NCI-H69 (cell line): ENCODE results near the gene GNA14.
"Not testable (repeated sequence)": the region's sequence is repeated elsewhere in the genome, so short reads cannot be mapped to it uniquely, and the experiment has no call there.

Experiments used
- DNase-seq: peaks from one replicate; lab custom pipeline; 2025; lab: John Stamatoyannopoulos, UW

The GNA14 gene

GRCh38 chr9:77648234-77649108, at the start of gene GNA14:
TSS of gene GNA14 (minus strand) at chr9:77648322. CDS start at chr9:77647793, 529 bp downstream.
- peak; percentile 70 for DNase-seq

DNA sequence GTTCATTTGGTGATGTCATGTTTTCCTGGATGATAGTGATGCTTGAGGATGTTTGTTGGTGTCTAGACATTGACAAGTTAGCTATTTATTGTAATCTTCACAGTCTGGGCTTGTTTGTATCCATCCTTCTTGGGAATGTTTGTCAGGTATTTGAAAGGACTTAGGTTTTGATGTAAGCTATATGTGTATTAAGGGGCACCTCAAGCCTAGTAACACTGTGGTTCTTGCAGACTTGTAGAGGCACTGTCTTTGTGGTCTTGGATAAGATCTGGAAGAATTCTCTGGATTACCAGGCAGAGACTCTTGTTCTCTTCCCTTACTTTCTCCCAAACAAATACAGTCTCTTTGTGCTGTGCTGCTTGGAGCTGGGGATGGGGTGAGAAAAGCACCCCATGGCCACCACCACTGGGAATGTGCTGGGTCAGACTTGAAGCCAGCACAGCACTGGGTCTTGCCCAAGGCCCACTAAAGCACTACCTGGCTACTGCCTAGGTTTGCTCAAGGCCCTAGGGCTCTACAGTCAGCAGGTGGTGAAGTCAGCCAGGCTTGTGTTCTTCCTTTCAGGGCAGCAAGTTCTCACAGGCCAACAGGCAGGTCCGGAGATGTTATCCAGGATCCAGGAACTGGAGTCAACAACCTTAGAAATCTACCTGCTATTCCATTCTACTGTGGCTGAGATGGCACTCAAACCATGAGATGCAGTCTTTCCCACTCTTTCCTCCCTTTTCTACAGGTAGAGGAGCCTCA, 49.3 kb upstream of the GNA14 start:
- no peak for DNase-seq

DNA sequence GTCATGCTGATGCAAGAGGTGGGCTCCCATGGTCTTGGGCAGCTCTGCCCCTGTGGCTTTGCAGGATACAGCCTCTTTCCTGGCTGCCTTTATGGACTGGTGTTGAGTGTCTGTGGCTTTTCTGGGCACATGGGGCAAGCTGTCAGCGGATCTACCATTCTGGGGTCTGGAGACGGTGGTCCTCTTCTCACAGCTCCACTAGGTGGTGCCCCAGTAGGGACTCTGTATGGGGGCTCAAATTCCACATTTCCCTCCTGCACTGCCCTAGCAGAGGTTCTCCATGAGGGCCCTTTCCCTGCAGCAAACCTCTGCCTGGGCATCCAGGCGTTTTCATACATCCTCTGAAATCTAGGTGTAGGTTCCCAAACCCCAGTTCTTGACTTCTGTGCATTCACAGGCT, 42.6 kb upstream of the GNA14 start:
- DNase-seq = not testable (repeated sequence)

- not testable (repeated sequence) for DNase-seq
These were observed 42.0 kb upstream of the GNA14 start for GRCh38 chr9:77690119-77690518.

DNA sequence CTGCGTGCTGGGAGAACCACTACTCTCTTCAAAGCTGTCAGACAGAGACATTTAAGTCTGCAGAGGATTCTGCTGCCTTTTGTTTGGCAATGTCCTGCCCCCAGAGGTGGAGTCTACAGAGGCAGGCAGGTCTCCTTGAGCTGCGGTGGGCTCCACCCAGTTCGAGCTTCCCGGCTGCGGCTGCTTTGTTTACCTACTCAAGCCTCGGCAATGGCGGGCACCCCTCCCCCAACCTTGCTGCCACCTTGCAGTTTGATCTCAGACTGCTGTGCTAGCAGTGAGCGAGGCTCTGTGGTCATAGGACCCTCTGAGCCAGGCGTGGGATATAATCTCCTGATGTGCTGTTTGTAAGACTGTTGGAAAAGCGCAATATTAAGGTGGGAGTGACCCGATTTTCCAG, 39.6 kb upstream of the GNA14 start:
- peak; percentile 68 for DNase-seq

DNA sequence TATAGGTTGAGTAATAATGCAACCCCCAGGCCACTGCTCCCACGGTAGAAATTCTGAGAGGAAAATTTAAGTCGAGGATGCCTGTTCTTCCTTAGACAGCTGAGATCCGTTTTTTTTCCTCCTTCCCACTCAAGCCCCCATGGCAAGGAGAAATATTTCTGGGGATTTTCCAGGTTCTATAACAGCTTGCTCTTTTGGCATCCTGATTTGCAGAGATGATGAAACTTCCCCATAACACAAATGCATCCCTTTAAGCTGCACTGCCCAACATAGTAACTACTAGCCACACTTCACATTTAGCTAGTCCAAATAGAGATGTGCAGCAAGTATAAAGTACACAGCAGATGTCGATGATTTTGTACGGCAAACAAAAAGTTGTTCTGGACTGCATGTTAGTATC, 32.5 kb upstream of the GNA14 start:
- DNase-seq = no peak

- no peak for DNase-seq
These were observed 31.7 kb upstream of the GNA14 start for GRCh38 chr9:77679661-77680368.

GRCh38 chr9:77679088-77679487, 31.0 kb upstream of the GNA14 start:
- no peak for DNase-seq

DNA sequence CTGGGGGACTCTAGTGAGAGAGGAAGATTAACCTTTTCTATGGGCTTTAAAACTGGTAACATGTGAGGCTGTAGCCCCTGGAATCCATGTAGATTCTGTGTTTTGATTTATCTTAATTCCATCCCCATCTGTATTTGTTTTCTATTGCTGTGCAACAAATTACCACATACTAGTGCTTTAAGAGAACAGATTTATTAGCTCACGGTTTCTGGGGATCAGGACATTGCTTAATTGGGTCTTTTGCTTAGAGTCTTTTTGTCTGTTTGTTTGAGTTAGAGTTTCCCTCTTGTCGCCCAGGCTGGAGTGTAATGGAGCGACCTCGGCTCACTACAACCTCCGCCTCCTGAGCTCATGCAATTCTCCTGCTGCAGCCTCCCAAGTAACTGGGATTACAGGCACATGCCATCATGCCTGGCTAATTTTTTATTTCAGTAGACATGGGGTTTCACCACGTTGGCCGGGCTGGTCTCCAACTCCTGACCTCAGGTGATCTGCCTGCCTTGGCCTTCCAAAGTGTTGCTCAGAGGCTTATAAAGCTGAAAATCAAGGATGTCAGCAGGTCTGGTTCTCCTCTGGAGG, 29.9 kb upstream of the GNA14 start:
- no peak for DNase-seq

DNA sequence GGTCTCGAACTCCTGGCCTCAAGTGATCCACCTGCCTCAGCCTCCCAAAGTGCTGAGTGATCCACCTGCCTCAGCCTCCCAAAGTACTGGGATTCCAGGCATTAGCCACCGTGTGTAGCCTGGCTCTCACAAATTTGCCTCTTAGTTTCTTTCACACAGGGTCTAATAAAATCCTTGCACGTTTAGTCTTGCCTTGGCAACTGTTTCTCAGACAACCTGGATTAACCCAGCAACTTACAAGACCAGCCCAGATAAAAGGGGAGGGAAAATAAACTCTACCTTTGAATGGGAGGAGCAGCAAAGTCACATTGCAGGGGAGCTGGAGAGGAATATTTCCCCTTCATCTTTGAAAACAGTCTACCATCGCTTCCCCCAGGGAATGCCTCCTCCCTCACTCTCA, 29.3 kb upstream of the GNA14 start:
- no peak for DNase-seq

GRCh38 chr9:77673941-77674791, 26.0 kb upstream of the GNA14 start:
- DNase-seq = peak; percentile 13

DNA sequence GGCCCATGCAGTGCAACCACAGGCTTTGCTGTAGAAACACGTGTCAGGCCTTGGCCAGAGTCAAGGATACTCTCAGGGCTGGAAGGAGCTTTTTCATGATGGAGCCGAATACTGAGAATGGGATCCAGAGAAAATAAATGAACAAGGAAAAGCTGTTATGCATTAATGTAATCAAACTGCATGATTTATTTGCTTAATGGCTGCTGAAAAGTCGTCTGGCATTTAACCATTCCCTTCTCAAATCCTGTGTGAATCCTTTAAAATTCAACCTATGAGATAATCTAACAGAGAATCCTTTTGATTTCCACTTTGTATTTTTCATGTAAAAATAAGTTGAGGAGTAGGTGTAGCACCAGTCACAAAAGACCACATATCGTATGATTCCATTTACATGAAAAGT, 24.1 kb upstream of the GNA14 start:
- no peak for DNase-seq

DNA sequence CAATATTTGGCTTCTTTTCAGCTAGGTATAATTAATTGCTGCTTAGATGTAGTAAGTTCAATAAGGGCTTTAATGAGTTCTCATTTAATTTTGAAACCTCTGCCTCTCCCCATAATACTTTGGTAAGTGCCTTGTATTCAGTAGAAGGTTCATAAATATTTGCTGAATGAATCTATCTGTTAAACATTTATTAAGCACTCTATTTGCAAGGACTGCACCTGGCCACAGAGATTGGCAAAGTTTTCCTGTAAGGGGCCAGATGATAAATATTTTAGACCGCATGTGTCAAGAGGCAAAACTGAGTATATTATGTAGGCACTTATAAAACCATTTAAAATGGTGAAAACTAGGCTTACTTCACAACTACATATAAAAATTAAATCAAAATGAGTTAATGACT, 19.0 kb upstream of the GNA14 start:
- DNase-seq = no peak

DNA sequence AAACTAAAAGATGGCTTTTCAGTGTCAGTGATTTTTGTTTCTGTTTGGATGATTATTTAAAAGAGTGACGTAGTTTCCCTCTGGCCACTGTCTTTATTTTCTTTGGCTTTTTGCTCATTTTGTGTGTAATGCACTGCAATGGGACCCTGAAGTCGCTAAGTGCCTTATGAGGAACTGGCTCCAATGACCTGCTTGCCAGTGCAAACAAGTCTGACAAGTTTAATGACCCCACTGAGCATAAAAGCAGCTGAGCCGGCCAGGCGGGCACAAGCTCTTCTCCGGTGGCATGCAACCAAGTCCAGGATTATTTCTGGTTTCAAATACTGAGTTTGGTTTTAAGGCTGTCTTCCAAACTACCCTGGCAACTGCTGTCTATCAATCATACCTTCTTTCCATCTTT, 15.6 kb upstream of the GNA14 start:
- DNase-seq = peak; percentile 66

DNA sequence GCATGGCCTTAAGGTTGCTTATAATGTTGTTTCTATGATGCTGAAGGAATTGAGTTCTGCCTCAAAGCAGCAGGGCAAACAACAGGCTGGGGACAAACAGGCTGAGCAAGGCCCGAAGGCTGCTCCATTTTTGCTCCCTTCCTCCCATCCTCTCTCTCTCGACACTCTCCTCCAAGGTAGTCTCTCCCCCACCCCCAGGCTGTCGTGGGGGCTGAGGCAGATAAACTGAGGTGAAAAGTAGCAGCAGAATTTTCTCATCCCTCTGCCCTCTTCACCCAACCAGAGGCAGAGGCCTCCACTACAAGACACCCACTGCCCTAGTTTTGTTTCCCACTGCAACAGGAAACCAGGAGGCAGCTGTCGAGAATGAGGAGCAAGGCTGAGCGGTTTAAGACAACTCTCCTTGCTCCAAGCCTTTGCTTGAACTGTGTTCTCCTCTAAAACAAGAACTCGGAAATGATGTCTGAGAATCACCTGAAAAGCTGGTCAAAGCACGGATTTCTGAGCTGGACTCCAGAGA, 13.5 kb upstream of the GNA14 start:
- DNase-seq = no peak

- no peak for DNase-seq
These were observed 11.8 kb upstream of the GNA14 start for GRCh38 chr9:77659926-77660325.

DNA sequence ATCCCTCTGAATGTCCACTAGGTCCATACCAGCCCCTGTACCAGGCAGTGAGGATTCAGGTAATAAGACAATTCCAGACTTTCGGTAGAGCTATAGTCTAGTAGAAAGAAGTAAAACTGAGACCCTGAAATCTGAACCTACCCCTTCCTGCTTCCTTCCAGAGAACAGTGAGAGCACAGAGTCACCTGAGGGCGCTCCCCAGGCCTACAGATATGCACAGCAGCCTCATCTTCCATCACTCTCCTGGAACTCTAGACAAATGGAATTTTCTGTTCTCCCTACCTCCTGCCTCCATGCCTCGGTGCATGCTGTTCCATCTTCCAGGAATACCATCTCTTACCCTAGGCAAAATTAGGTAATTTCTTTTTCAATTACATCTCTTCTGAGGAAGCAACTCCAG, 3.1 kb upstream of the GNA14 start:
- no peak for DNase-seq

DNA sequence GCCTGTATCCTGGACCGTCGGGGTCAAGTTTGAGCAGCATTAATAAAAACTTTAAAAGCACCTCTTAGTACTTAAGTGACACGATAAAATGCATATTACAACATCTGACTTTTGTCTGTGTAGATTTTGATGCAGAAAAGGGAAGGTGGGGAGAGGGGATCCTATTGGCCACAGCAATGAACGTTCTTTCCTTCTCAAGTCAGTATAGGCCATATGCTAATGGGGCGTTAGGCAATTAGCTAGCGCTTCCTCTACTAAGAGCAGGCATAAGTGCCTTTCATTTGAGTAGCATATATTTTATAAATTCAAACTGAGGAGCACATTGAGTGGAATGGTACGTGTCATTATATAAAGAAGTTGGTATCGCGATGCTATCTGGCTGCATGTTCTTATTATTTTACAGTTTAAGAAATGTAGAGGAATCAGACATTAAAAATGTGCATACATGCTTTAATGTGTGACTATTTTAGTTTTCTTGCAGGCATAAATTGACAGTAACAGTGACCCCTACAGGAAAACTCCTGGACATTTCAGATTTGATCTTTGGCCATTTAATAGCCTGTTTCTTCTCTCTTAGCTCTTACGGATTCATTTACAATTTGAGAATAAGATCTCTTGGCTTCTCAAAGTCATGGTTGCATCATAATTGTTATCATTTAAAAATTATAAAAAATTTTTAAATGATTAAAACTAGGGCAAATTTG, 1.1 kb upstream of the GNA14 start:
- DNase-seq = peak; percentile 57

DNA sequence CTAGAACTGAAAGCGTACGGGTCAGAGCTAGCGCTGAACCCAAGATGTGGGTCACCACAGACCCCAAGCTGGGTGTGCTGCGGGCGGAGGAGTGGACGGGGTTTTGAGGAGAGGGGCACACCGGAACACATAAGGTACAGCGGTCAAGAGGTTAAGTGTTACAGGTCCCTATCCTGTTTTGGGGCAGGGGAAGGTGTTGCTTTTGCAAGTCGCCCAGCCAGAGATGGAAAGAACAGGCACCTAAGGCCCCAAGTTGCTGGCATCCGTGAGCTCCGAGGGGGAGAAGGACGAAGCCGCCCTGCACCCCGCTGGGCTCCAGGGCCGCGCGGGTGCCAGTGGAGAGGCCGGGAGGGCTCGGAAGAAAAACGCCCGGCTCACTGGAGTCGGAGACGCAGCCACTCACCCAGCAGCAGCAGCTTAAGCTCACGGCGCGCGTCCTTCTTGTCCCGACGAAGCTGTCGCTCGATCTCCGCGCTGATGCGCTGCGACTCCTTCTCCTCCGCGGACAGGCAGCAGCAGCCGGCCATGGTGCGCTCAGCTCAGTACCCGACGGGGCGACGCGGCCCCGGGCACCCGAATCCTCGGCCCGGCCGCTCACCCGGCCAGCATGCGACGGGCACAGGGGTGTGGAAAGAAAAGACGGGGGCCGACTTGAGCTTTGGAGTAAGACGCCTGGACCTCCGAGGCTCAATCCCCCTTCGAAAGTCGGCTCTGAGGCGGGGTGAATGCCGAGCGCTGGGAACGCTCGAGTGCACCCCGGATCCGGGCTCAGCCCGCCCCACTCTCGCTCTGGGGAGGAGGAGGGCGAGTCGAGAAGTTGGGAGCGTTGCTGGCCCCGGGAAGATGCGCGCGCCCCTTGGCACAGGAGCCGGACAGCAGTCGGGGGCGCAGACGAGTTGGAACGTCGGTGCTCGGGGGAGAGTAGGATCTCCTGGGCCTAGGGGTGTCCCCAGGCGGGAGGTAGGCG, 572 bp downstream of the GNA14 start:
- DNase-seq = peak; percentile 53
